CD4-positive, alpha-beta T cell treated with Interleukin-17A for 4 hours (primary cell): Measurements from ENCODE around the gene CLEC16A.

Experiments
- DNase-seq: peaks from one replicate; pipeline ENCODE4 v3.0.0-alpha.2; 2020; ENCODE audit warnings: mixed read lengths

Gene CLEC16A

DNA sequence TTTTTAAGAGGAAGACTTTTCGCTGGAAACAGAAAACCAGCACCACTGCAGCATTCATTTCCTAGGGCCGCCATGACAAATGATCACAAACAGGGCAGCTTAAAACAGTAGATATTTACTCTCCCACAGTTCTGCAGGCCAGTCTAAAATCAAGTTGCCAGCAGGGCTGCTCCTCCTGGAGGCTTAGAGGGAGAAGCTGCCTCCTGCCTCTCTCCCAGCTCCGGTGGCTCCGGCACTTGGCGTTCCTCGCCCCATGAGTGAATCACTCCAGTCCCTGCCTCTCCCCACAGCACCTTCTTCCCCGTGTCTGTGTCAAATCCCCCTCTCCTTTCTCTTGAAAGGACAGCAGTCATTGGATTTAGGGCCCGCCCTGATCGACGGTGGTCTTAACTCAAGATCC is 239.6 kb downstream of the CLEC16A start:
- no peak for DNase-seq

DNA sequence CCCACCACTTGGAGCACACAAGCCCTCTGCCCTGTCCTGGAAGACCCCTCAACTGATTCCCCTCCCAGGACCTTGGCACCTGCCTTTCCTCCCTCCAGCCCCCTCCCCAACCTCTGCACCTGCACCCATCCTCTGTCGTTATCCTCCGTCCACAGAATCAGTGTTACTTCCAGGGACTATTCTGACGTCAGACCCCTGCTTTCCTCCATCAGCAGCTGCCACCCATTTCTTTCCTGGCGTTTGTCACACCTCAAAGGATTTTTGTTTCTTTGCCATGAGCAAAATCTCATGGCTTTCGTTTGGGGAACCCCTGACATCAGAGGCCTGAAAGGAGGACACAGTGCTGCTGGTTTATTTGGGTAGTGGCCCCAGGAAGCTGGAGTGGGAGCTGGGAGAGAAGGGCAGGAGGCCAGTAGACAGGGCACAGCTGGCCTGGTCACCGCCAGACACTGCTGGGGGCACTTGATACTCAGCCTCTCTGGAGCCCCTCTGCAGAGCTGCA is 243.2 kb downstream of the CLEC16A start:
- no peak for DNase-seq

DNA sequence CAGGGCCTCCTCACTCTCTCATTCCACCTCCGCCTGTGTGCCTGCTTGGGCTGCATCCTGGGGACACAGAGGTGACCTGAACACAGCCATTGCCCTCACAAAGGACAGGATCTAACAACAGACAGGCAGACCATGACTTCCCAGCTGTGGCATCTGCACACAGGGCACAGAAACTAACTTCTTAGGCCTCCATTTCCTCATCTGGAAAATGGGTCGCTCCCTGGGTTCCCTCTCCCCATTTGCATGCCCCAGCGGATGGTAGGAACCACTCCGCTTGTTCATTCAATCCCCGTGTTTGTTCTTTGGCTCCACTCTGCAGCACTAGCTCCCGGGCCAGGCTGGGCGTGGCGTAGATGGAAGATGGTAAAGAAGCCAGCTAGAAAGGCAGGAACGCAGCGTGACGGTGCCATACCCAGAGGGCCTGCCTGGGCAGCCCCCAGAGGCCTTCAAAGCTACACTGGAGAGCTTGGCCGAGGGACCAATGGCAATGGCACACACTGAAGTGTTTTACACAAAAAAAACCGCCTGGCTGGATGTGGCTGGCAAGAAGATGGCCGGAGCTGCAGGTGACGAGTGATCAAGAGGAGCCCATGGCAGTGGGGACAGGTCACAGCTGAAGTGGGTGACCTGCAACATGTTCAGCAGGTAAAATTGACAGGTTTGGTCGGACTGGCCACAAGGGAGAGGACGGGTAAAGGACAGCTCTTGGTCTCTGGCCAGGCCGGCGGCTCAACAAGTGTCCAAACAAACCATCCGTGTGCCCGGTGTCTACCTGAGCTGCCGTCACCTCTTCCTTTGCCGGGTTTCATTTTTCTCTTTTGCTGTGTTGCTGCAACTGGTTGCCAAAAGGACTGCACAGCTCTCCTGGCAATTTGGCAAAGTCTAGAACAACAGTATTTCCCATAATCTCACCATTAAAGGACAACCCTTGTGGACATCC is 244.7 kb downstream of the CLEC16A start:
- DNase-seq, result no peak

DNA sequence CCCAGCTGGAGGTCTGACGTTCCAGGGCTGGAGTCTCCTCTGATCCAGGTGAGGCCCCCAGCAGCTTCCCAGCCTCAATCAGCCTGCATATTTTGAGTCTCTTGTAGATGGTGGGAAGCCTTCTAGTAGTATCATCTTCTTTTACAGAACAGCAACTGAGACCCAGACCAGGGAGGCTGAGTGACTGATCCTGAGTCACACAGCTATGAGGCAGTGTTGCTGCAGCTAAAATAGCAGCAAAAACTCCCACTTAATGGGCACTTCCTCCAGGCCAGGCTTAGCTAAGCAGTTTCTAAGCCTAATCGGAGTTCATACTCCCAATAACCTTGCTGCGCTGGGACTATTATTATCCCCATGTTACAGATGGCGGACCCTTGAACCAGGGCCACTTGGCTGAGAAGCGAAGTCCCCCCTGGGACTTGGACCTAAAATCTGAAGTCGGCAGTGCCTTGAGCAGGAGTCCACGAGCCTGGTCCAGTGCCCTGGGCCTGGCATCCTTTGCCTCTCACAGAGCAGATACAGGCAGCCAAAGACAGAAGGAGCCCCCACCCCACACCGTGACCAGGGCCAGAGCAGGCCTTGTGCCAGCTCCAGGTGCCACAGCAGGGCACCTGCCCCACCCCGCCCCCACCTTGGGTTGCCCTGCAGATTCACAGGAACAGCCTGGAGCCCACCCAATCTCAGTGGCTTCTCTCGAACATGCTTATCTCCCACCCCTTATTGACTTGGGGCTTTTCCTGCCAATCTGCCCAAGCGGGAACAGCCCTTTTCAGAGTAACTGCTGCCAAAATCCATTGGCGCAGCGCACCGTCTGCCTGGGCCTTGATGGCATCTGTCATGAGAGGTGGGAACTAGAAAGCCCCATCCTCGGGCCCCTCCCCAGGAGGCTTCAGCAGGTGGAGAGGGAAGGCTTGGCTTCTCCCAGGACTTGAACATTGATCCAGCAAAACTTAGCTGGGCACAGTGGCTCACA is 246.5 kb downstream of the CLEC16A start:
- no peak for DNase-seq

DNA sequence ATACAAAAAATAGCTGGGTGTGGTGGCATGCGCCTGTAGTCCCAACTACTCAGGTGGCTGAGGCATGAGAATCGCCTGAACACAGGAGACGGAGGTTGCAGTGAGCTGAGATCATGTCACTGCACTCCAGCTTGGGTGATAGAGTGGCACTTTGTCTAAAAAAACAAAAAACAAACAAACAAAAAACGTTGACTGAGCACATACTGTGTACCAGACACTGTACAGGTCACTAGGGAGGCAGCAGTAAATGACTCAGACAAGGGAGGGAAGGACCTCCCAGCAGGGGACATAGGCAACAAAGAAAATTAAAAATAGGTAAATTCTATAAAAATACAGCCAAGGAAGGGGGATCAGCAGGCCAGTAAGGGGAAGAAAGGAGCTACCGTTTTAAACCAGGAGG is 247.3 kb downstream of the CLEC16A start:
- DNase-seq, result no peak

DNA sequence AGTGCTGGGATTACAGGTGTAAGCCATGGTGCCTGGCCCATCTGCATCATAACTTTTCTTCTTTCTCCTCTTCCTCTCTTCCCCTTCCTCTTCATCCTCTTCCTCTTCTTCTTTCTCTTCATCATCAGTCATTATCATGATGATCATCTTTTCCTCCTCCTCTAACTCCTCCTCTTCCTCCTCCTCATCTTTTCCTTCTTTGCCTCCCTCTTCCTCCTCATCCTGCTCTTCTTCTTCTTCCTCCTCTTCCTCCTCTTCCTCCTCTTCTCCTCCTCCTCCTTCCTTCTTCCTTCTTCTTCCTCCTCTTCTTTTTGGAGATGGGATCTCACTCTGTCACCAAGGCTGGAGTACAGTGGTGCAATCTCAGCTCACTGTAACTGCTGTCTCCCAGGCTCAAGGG is 249.1 kb downstream of the CLEC16A start:
- DNase-seq, result no peak

DNA sequence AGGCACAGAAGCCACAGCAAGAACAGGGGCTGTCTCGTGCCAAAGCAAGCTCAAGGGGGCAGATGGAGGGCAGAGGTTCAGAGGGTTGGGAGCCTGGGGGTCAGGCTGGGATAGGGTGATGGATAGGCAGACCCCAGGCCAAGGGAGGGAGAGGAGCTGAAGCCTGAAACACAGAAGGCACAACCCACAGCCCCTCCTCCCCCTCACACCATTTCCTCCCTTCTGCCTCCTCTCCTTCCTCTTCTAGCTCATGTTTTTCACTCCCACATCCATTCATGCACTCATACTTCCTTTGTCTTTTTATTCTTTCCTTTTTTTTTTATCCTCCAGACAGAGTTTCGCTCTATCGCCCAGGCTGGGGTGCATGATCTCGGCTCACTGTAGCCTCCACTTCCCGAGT is 250.5 kb downstream of the CLEC16A start:
- no peak for DNase-seq

DNA sequence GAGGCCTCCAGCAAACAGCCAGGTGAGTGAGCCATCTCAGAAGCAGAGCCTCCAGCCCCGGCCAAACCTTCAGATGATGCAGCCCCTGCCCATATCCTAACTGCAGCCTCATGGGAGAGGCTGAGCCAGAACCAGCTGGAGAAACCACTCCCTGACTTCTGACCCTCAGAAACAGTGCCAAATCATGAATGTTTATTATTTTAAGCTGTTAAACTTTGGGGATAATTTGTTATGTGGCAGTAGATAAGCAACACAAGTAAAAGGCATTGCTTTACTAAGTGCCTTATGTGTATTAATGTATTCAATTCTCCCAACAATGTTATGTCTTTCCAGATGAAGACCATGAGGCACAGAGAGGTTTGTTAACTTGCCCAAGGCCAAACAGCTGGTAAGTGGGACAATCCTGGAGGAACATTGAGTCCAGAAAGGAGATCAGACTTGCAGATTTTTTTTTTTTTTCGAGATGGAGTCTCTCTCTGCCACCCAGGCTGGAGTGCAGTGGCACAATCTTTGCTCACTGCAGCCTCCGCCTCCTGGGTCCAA is 252.0 kb downstream of the CLEC16A start:
- no peak for DNase-seq

DNA sequence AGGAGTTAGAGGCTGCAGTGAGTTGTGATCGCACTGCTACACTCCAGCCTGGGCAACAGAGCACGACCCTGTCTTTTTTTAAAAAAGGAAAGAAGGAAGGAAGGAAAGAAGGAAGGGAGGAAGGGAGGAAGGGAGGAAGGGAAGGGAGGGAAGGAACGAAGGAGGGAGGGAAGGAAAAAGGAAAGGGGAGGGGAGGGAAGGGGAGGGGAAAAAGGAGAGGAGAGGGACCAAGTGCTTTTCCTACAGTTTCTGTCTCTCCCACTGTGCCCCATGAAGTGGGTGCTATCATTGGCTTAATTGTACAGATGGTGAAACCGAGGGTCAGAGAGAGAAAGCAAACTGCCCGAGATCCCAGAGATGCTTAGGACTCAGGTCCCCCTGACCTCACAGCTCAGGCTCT is 254.0 kb downstream of the CLEC16A start:
- DNase-seq, result no peak

DNA sequence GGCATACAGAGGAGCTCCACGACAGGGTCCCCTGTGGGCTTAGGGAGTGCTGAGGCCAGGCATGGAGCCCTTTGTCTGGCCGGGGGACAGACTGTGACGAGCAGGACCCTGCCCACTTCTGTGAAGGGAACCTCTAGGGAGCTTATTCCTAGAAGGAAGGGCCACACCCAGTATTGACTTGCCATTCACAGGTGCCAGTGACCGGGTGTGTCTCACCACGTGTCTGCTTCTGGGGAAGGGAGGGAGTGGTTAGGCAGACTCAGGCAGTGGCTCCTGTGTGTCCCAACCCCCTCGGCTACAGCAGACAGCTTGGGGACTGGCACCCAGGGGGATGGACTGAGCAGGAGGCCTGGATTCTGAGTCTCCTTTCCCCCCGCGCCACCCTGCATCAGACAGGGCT is 254.5 kb downstream of the CLEC16A start:
- no peak for DNase-seq

DNA sequence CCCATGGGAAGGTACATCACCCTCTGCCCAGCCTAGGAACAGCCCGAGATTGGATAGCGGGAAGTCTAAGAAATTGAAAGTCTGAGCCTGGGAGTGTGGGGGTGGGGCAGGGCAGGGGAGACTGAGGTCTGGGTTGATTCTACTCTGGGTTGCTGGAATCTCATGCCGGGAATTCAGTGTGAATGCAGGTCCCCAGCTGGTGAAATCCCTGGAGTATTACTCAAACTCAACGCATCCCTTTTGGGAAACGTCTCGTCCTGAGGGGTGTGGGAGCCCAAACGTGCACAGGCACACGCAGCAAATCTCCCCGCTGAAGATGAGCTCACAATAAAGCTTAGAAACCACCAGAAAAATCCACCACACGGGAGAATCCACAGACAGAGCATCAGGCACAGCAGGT is 256.2 kb downstream of the CLEC16A start:
- no peak for DNase-seq

DNA sequence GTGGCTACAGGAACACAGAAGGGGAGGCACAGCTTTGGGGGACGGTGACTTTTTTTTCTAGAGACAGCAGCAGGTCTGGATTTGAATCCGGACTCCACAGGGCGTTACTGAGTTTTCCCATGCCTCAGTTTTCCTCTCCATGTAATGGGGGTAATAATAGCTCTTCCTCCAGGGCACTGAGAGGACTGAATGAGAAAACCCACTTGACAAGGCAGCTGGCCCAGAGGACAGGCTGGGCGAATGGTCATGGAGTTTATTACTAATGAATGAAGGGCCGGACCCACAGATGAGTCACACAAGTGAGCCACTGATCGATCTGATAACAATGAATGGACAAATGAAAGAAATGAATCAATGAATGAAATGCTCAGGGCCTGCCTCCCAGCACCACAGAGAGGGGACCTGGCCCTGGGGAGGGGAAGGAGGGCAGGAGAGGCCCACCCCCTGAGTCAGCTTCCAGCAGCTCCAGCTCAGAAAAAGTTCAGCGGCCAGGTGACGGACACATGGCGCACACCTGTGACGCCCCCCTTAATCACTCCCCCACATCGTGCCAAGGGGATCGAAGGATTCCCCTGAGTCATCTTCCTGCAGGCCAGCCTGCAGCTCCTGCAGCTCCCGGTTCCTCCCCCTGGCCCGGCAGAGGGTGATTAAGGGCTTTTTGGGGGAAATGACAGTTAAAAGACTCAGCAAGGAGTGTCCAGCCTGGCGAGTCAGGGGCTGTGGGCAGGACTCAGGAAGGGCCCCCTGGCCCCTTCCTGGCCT is 257.3 kb downstream of the CLEC16A start:
- DNase-seq, result no peak

DNA sequence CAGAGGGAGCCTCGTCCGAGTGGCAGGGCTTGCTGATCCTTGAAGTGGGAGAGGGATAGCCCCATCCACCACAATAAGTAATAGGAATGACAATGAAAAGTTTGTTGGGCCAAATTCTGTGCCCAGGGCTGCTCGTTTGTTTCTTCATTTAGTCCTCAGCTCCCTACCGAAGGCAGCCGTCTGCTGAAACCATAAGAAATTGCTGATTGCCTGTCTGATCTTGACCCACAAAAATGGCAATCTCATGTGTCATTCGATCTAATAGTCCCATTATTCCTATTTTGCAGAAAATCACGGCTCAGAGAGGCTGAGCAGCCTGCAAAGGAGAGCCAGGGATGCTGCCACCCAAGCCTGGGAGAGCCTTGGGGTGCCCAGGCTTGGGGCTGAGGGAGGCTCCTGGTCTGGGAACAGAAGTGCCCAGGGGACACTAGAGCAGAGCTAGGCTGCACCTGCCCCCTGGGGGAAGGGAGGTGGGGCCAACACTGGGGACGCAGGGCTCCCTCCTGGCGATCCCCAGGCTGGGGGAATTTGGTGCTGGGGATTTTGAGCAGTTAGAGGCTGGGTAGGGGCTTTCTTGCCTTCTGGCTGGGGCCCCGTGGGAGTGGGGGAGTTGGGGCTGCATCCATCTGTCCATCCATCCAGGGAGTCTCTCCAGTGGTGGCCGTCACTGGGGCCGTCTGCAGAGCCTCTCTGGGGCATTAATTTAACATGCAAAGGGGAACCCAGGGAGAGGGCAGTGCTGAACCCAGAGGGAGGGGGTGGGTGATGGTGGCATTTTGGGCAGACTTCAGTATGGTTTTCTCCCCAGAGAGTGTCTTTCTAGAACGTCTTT is 258.1 kb downstream of the CLEC16A start:
- DNase-seq, result no peak

DNA sequence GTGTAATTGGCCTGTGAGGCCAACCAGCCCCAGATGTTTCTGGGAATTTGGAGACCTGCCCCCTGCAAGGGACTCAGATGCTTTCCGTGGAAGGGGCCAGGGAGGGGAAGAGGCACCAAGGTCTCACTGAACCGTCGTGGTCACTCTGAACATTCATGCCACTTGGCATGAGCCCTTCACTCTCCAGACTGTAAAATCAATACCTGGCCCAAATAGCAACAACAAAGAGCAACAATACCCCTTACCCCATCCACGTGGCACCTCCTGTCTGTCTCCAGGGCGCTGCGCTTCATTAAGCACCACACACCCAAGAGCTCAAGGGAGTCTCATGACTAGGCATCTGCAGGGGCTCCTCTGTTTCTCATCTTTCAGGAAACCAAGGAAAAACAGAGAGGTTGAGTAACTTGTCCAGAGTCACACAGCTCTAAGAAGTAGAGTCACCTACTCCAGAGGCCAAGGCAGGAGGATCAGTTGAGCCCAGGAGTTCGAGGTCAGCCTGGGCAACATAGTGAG is 258.8 kb downstream of the CLEC16A start:
- no peak for DNase-seq

DNA sequence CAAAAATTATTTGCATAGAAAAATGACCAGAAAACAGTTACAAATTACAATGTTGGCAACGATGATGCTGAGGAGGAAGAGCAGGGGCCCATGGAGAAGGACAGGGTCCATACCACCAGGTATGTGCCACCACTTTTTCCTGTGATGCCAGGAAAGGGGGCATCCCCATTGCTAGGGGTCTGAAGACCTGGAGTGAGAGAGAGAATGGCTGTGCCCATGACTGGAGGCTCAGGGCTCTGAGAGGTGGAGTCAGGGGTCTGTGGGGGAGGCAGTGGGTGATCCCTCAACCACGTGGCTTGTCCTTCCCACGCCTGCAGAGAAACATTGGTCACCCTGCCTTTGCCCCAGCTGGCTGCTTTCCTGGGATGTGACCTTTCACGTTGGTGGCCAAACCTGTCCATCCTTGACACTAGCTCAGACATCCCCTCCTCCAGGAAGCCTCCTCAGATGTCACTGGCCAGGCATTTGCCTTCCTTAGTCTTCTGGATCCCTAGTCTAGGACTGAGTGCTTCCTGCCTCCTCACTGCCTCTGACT is 260.2 kb downstream of the CLEC16A start:
- DNase-seq, result no peak

DNA sequence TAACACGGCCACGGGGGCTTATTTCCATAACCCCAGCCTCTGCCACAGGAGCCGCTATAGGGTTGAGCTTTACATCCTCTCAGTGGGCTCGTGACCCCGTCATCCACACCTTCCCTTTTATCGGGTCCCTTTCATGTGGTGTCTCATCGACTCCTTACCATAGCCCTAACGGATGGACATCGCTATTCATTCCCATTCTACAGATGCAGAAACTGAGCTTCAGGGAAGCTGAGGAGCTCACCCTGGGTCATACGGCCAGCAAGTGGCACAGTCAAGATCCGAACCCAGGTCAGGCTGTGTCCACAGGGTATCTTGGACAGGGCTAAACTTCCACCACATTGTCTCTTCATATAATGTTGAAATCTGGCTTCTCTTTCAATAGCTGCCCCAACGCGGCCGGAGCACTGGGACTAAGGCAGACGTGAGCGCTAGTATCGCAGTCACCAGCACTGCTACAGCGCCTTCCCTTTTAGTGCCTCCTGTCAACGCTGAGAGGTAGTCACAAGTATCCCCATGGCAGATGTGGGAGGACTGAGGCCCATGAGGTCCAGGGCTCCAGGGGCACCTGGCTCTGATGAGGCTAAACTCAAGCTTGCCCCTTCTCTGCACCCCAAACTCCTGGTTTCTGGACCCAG is 260.8 kb downstream of the CLEC16A start:
- no peak for DNase-seq

DNA sequence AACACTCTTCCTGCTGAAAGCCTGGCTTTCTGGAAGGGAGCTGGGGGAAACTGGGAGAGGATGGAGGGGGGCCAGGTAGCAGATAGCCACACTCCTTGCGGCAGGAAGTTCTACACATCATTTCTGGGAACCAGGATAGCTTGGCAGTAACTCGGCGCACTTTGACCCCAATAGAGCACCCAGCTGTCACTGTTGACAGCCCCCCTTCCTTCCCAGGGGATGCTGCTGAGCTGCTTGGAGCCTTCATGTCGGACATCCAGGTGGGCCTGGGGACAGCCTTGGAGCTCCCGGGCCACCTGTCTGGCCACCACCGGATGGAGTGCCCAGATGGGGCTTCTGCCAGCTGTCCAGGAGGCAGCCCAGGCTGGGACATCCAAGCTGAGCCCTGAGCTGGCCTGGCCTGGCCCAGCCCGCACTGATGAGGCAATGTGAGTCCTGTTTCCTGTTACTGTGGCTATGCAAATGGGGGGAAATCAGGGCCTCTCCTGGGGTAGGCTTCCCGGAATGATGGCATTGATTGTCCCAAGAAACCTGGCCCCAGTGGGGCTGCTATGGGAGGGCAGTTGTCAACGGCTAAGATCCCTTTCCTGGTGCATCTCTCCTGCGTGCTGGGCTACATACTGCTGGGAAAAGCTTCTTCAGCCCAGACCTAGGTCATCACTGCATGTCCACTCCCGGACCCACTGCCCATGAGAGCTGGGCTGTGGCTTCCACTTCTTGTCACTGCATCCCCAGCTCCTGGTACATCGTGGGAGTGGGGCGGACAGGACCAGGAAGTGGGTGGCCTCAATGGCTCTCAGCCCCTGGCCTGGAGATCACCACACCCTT is 261.6 kb downstream of the CLEC16A start:
- DNase-seq, result no peak

DNA sequence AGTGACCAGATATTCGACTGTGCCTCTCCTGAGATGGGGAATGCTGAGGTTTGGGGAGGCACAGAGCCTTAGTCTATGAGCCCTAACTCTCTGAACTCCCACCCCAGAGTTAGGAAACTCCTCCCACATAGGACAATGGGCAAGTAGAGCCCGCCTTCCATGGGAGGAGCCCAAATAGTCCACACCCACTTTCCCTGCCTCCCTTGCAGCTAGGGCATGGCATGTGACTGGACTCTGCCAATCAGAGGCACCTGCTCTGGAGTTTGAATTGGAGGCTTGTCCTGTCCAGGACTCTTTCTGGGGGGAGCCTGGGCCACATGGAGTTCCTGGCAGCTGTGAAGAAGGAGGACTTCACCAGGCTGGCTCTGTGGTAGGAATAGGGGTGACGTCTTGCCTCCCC is 263.3 kb downstream of the CLEC16A start:
- no peak for DNase-seq

DNA sequence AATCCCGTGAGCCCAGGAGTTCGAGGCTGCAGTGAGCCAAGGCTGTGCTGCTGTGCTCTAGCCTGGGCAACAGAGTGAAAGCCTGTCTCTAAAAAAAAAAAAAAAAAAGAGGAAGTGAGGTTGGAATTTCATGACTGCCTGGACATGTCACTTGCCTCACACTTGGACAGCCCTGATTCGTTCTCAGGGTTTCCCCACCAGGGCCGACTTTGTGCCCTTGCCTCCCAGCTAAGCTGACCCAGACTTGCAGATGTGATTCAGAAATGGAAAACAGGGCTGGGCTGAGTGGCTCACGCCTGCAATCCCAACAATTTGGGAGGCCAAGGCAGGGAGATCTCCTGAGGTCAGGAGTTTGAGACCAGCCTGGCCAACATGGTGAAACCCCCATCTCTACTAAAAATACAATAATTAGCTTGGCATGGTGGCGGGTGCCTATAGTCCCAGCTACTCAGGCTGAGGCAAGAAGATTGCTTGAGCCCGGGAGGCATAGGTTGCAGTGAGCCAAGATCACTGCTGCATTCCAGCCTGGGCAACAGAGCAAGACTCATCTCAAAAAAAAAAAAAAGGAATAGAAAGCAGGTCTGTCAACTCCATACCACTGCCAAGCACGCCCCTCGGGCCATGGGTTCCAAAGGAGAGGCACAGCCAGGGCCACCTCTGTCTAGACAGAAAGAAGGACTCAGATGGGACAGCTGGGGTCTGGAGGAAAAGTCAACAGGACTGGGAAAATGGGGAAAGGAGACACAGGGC is 264.7 kb downstream of the CLEC16A start:
- no peak for DNase-seq
